ENCODE measurements around the gene PIGP.

DNA sequence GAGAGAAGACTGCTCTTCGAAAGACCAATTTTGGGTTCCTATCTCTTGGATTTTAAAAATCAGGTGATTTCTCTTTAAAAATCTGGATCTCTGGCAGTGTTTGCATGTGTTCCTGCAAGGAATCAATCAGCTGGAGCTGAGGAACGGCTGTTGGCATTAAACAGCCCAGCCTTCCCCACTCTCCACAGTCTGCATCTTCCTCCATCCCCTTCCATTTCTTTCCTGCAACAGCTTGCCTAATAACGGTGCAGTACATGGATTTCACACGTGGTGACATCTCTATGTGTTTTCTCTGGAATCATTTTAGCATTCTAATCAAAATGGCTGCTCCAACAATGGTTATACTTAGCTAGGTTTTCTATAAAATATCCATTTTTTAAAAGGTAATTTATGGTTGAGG, 46.4 kb downstream of the PIGP start:
- TF ChIP-seq, protein P1, sequence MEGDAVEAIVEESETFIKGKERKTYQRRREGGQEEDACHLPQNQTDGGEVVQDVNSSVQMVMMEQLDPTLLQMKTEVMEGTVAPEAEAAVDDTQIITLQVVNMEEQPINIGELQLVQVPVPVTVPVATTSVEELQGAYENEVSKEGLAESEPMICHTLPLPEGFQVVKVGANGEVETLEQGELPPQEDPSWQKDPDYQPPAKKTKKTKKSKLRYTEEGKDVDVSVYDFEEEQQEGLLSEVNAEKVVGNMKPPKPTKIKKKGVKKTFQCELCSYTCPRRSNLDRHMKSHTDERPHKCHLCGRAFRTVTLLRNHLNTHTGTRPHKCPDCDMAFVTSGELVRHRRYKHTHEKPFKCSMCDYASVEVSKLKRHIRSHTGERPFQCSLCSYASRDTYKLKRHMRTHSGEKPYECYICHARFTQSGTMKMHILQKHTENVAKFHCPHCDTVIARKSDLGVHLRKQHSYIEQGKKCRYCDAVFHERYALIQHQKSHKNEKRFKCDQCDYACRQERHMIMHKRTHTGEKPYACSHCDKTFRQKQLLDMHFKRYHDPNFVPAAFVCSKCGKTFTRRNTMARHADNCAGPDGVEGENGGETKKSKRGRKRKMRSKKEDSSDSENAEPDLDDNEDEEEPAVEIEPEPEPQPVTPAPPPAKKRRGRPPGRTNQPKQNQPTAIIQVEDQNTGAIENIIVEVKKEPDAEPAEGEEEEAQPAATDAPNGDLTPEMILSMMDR (IDR thresholded peaks at IDR 0.05) = no peak
- no peak for TF ChIP-seq ZFX (IDR thresholded peaks at IDR 0.05; ENCODE audit: borderline replicate concordance)
